Fibroblast of upper back skin (primary cell): ENCODE measurements around the gene PPME1.
"Not testable (repeated sequence)": the region's sequence is repeated elsewhere in the genome, so short reads cannot be mapped to it uniquely, and the experiment has no call there.

Source experiments
- DNase-seq: peaks from one replicate; pipeline ENCODE4 v3.0.0-alpha.2; 2013

Gene PPME1, protein sequence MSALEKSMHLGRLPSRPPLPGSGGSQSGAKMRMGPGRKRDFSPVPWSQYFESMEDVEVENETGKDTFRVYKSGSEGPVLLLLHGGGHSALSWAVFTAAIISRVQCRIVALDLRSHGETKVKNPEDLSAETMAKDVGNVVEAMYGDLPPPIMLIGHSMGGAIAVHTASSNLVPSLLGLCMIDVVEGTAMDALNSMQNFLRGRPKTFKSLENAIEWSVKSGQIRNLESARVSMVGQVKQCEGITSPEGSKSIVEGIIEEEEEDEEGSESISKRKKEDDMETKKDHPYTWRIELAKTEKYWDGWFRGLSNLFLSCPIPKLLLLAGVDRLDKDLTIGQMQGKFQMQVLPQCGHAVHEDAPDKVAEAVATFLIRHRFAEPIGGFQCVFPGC

DNA sequence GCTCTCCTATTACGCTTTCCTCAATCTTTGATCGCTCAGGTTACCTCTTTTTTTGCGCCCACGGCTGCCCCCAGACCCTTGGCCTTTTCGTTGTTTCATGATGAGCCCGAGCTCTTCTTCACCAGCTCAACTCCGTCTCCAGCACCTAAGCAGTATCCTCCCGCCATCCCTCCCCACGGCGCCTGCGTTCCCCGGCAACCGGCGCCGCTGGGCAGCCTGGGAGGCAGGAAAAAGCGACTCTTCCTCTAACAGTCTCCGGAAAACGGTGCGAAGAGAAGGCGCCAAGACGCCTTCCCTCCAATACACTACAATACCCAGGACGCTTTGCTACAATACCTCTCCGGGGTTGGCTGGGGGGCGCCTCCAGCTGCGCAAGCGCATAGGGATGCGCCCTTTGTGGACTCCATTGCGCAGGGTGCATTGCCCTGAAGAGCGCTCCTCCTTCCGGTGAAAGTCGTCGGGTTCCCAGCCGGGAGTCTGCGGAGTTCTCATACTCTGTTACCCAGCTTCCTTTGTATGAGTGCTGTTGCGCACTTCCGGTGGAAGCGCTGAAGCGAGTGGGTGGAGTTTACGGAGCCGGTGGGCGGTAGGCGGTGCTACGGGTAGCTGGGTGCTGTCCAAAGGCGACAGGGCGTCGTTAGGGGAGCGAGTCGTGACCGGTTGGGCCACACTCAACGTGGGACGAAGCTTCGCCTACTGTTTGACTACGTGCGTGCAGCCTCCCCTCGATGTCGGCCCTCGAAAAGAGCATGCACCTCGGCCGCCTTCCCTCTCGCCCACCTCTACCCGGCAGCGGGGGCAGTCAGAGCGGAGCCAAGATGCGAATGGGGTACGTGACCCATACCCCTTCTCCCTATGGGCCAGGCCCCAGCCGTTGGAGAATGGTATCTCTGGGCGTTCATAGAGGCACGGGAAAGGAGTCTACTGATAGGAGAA, at the start of gene PPME1, which contains the start of gene C2CD3:
PPME1 (plus strand) TSS at position 596 of the 936 bp plus-strand sequence; CDS start at position 729, 133 bp downstream.
C2CD3 (minus strand) TSS at position 309 of the 936 bp plus-strand sequence; CDS start at position 99, 210 bp downstream.
- peak; percentile 100 for DNase-seq

DNA sequence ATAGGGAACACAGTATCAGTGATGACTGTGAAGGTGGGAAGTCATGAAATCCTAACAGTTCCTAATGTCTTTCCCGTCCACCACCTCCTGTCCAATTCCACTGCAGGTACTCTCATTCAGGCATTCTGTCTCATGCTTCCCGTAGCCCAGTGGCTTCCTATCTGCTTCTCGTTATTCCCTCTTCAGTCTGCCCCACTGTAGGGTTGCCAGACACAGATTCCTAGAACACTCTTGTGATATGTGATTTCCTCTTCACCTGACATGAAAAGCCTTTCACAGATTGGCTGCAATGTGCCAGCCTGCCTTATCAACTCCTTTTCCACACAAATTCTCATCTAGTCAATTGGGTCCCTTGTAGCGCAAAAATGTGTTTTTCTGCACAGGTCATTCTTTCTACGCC, 49.3 kb upstream of the PPME1 start:
- DNase-seq, result no peak

DNA sequence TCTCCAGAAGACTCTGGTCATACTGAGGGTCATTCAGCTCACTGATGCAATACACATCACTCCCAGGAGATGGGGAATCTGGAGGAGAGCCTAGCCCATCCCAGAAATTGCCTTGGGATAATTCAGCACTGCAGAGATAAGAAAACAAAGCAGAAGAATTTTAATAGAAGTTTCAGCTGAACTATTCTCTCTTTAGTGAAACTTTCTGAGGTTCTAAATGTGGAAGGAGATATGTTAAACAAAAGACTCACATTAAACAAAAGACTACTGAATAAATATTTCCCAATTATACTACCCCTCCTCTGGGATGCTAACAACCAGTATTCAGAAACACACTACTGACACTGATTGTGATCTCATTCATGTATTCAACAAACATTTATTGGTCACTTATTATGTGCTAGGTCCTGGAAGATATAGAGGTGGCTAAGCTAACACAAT, 48.1 kb upstream of the PPME1 start:
- no peak for DNase-seq

DNA sequence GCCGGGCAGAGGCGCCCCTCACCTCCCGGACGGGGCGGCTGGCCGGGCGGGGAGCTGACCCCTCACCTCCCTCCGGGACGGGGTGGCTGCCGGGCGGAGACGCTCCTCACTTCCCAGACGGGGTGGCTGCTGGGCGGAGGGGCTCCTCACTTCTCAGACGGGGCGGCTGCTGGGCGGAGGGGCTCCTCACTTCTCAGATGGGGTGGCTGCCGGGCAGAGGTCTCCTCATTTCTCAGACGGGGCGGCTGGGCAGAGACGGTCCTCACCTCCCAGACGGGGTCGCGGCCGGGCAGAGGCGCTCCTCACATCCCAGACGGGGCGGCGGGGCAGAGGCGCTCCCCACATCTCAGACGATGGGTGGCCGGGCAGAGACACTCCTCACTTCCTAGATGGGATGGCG, 42.0 kb upstream of the PPME1 start:
- not testable (repeated sequence) for DNase-seq

DNA sequence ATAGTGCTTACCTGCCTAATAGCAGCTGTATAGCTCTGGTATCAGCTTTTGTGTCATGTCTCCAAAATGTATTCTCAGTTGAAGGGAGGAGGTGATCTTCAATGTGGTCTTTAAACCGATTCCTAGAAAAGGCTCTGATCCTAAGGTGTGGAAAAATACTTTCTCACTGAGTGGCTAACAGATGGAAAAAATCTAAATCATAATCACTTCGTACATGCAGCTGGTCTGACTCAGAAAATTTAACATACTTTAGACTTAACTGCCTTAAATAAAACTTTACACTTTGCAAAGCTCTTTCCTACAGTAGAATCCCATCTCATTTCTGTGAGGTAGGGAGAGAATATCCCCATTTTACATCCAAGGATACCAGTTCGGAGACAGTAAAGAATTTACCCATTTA, 38.3 kb upstream of the PPME1 start:
- DNase-seq, result peak; percentile 18

DNA sequence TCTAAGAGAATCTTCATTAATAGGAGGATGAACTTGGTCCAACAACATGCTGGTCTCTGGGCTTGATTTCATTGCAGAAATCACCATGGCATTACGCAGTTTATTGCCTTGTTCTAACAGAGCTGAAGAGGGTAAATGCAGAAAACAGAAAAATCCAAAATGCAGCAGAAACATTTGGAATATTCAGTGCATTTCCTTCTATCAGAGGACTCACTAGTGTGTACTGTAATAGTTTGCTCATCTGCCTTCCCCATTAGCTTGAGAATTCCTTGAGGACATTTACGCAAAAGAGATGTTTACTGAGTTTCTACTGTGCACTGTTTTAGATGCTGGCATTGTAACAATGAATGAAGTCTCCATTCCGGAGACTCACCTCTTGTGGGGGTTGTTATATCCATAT, 37.7 kb upstream of the PPME1 start:
- DNase-seq, result no peak

DNA sequence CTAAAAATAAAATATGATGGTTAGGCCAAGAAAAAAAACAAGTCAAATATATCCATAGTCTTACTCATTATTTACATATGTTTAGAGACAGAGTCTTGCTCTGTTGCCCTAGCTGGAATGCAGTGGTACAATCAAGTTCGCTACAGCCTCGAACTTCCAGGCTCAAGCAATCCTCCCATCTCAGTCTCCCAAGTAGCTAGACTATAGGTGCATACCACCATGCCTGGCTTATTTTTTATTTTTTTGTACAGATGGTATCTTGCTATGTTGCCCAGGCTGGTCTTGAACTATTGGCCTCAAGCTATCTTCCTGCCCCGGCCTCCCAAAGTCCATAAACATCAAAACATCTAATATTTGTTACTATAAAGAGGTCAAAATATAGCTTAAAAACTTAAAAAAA, 36.4 kb upstream of the PPME1 start:
- no peak for DNase-seq

DNA sequence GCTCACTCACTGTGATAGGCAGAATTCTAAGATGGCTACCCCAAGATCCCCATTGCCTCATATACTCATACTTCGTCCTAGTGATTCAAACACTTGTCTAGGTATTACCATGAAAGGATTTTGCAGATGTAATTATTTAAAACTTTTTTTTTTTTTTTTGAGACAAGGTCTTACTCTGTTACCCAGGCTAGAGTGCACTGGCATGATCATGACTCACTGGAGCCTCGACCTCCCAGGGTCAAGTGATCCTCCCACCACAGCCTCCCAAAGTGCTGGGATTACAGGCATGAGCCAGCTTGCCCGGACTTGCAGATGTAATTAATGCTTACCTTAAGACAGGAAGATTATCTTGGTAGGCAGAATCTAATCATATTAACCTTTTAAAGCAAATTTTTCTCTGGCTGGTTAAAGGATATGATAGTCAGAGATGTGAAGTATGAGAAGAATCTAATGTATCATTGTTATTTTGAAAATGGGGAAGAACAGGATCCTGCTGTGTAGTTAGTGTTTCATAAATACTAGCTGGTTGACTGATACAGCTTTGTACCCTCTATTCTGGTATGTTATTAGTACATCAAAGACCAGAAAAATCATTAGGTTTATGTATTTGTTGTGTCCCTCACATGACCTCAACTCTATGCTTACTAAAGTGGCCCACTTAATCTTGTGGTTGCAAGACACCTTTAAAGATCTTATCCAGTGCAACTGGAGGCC, 35.8 kb upstream of the PPME1 start:
- DNase-seq, result peak; percentile 49

DNA sequence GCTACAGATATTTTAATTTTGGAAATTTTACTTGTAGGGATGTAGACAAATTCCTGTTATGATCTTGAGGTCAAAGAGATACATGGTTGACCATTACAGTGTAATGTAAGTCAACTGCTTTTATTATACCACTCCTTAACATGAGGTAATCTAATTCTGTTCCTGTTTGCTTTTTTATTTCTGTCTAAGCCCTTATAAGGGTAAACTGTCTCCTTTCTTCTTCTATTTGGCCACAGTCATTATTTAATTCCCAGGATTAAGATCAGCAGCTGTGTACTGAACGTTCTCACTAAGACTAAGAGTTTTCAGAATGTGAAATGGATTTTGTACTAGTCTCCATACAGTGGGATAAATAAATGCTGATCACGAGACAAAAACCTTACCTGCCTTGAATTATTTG, 33.1 kb upstream of the PPME1 start:
- peak; percentile 50 for DNase-seq

DNA sequence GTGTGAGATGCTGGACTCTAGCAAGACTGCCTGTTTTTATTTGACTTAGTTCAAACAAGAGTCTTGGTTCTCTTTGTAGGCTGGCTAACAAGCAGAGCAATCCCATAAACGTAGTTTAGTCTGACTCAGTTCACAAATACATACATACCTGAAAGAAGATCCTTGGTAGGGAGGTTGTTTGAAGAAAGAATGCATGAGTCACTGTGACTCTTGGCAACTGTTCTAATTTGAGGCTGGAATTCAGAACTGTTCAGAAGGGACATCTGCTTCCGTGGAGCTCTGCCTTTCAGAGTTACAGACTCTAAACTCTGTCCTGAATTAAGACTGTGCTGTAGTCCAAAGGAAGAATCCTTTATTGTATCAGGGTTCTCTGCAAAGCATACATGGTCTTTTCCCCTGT, 32.5 kb upstream of the PPME1 start:
- DNase-seq, result peak; percentile 99

DNA sequence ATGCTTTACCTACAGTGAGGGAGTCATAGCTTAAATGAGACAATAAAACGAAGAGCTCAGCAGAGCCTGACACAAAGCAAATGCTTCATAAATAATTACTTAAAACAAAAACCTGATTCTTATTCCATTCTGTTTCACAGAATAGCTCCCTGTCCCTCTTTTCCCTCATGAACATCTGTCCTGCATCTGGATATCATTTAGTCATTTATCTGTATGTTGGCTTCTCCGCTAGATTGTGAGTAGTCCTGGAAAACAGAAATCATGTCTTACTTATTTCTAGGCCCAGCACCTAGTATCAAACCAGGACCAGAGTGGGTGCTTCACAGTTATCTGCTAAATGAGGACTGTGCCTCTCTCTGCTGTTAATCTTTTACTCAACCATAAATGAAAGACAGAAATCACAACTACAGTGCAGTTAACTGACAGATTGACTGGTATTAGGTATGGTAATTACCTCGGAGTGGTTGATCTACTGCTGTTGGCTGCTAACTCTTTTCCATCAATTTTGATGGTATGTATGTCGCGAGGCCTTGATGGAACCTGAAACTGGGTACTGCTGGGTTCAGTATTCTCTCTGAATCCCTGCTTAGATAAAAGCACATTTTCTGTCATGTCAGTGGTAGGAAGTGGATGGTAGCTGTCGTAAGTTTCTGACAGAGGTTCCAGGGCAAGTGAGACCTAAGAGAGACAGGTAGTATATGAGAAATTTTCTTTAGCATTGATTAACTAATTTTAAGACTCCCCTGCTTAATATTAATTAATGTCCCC, 31.8 kb upstream of the PPME1 start:
- peak; percentile 51 for DNase-seq

DNA sequence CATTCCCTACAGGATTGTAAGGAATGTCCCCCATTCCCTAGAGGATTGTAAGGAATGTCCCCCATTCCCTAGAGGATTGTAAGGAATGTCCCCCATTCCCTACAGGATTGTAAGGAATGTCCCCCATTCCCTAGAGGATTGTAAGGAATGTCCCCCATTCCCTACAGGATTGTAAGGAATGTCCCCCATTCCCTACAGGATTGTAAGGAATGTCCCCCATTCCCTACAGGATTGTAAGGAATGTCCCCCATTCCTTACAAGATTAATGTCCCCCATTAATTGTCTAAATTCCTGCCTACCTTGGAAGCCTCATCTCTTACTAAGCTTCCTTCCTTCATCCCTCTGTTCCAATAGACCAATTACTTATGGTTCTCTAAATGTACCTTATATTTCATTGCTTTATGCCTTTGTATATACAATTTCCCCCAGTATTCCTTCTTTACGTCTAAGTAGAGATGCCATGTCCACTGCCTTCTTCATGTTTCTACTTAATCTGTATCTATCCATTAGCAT, 31.1 kb upstream of the PPME1 start:
- DNase-seq, result peak; percentile 54

DNA sequence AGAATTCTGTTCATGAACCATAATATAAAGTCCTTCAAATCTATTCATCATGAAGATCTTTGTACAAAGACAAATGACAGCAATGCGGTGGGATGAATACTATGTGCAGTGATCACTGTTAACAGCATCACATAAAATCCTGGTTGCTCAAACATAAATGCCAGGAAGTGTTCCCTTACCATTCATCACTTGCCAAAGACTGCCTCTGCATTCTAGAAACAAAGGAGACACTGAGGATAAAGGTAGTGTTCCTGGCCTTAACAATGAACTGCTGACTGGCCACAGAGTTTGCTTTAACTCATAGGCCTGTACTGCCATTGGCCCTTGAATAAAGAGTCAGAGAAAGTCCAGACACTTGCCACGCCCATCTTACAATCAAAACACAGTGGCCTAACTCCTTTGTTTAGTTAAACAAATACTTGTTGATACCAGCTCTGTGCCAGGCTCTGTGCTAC, 29.8 kb upstream of the PPME1 start:
- DNase-seq, result peak; percentile 63

DNA sequence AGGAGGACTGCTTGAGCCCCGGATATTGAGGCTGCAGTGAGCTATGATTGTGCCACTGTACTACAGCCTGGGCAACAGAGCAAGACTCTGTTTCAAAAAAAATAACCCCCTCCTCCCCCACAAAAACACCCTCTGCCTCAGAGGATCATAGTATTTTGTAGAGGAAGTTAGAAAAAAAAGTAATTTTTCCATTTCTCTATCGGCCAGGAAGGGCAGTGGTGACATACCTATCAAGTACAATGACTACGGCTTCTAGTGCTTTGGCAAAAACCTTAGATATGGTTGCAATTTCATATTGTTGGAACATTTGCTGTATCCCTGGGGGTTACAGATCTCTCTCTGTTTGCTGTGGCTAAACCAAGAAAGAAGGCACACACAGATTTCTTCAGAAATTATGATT, 29.2 kb upstream of the PPME1 start:
- no peak for DNase-seq

DNA sequence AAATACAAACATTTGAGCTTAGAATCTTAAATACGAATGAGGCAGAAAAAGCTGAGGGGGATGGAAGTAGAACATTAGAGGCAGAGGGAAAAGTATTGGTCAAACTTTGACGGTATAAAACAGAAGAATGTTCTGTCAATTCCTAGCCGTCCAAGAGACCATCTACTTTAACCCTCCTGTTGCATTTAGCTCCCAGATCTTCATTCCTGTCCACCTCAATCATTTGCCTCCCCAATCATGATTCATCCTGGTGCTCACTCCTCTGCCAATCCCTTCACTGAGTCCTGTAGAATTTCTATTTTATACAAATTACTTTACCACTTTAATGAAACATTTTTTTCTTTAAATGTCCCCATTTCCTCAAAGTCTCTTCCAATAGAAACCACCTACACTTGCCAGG, 28.5 kb upstream of the PPME1 start:
- DNase-seq, result peak; percentile 82

DNA sequence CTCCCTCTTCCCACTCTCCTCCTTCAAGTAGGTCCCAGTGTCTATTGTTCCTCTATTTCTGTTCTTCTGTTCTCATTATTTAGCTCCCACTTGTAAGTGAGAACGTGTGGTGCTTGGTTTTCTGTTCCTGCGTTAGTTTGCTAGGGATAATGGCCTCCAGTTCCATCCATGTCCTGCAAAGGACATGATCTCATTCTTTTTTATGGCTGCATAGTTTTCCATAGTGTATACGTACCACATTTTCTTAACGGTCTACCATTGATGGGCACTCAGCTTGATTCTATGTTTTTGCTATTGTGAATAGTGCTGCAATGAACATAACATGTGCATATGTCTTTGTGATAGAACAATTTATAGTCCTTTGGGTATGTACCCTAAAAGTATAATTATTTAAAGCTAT, 26.5 kb upstream of the PPME1 start:
- DNase-seq, result no peak

DNA sequence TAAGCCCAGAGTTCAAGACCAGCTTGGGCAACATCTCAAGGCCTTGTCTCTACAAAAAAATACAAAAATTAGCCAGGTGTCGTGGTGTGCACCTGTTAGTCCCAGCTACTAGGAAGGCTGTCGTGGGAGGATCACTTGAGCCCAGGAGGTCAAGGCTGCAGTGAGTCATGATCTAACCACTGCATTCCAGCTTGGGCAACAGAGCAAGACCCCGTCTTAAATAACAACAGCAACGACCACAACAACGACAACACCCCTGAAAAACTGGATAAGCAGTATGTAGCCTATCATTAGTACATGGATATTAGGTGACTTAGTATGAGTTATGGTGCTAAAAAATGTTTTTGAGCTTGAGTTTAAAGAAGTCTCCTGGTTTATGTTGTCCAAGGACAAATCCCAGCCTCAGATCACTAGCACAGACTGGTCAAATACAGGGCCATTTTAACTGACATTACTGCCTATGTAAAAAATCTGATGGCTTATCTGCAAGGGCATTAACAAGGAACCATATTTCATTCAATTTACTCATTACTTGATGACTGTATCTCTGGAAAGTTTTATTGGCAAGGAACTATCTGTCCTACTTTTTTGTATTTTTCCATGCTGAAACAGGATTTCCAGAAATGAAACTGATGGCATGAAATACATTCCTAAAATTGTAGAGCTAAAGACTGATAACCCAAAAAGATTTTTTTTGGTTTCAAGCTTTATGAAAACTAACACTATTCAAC, 23.7 kb upstream of the PPME1 start:
- peak; percentile 40 for DNase-seq

DNA sequence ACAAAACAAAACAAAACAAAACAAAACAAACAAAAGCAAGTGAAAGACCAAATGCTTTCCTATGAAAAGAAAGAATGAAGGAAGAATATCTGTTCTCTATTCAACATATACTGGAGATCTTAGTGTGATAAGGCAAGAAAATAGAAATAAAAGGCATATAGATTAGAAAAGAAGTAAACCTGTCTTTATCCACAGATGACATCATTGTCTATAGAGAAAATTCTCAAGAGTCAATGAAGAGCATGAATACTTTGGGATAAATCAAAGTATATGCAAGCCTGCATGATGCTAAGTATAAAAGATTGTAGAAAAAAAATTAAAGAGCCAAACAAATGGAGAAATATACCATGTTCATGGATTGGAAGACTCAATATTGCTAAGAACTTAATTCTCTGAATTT, 17.9 kb upstream of the PPME1 start:
- no peak for DNase-seq

DNA sequence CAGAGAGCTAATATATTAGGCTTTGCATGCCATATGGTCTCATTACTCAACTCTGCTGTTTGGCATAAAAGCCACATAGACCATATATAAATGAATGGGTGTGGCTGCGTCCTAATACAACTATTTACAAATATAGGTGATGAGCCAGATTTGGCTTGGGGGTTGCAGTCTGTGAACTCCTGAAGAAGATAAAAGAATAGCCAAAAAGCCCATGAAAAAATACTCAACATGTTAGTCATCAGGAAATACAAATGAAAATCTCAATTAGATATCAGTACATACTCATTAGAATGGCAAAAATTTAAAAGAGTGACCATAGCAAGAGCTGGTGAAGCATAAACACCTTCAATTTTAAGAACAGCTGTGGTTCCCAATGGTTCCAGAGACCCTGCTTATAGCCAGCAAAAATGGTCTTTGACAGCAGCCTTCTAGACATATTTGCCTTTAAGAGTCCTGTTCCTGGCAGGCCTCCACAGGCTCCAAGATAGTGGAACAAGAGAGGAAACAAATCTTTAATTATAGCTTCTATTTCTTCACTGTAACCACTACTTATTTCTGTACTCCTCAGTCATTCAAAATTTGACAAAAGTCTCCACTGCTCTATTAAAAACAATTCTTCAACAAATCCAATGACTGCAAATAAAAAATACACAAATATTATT, 16.3 kb upstream of the PPME1 start:
- DNase-seq, result peak; percentile 39

DNA sequence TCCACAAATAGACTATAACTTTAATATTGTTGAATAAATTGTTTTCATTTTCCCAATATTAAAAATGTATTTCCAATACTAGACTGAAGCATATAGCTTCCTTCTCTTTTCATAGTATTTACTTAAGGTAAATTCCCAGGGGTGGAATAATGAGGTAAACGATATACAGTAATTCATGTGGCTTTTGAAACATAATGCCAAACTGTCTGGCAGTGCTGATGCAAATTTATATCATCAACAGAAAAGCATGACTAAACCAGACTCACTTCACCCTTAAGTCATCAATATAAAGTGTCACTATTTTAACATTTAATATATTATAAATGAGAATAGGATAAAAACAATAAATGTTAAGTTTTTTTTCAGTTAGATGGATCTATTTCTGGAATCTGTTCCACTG, 13.9 kb upstream of the PPME1 start:
- DNase-seq, result peak; percentile 50

DNA sequence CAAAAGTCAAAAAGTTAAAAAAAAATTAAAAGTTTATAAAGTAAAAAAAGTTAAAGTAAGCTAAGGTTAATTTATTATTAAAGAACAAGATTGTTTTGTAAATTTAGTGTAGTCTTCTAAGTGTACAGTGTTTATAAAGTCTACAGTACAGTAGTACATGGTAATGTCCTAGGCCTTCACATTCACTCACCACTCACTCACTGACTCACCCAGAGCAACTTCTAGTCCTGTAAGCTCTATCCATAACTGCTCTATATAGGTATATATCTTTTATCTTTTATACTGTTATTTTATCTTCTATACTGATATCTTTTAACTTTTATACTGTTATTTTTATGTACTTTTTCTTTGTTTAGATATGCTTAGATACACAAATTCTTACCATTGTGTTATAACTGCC, 11.4 kb upstream of the PPME1 start:
- DNase-seq, result no peak
